GM15510 (cell line): ENCODE results near the gene RNF5.

ENCODE experiments used
- POLR2A ChIP-seq: IDR thresholded peaks from 3 replicates; pipeline ENCODE4 v1.6.1; 2011; ENCODE audit warnings: borderline replicate concordance; ENCODE audit not compliant: insufficient read length; ENCODE audit errors: extremely low read depth

The RNF5 gene

GRCh38 chr6:32190911-32191677 lies 12.9 kb downstream of the RNF5 start:
- TF ChIP-seq POLR2A: no peak

- no peak for TF ChIP-seq POLR2A
These were observed 13.7 kb downstream of the RNF5 start for GRCh38 chr6:32191696-32192607.

- peak; percentile 51 for TF ChIP-seq POLR2A
These were observed 14.4 kb downstream of the RNF5 start, which contains the start of gene GPSM3 for GRCh38 chr6:32192608-32193039. Gene GPSM3, minus strand, starts transcription at chr6:32192643. Its CDS starts 130 bp downstream, at chr6:32192513.

DNA sequence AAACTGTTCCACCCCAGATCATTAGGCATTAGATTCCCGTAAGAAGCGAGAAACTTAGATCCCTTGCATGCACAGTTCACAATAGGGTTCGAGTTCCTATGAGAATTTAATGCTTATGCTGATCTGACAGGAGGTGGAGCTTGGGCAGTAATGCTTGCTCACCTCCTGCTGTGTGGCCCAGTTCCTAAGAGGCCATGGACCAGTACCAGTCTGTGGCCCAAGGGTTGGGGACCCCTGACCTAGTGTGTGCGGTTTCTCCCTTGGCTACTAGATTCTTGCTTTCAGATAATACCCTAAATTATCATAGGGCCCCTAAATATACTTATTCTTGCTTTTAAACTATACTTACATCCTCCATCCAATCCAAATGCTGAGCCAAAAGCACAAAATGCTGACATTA lies 16.2 kb downstream of the RNF5 start:
- TF ChIP-seq POLR2A: no peak

DNA sequence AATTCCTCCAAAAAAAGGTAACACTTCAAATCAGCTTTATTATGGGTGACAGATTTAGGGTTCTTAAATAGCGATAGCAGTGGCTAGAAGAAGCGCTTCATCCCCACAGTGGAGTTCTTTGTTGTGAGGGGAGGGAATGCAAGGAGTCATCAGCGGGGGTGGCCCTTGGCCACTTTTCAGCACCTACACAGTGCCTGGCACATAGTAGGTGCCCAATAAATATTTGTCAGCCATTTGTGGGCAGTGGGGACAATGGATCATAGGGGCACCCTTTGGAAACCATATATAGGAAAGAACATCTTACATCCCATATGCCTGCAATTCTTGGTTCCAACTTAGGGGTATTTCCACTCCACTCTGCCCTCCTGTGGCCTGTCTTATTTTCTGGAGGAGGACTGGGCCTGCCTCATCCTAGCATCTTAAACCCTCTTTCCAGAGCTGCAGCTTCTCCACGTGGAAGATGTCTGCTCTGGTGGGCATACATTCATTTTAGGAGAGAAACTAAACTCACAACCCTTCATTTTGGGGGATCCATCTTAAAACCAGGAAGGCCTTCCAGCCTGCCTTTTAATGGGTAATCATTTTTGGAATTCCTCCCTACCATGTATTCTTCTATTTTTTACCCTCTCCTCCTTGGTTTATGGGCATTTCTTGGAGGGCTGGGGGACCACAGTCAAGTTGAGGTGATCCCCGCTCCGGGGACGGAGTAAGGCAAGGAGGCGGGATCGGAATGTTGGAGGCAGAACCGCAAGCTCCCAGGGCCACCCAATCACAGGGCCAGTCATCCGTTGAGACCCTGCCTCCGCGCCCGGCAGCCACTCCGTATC lies 16.8 kb downstream of the RNF5 start:
- TF ChIP-seq POLR2A: peak; percentile 54

DNA sequence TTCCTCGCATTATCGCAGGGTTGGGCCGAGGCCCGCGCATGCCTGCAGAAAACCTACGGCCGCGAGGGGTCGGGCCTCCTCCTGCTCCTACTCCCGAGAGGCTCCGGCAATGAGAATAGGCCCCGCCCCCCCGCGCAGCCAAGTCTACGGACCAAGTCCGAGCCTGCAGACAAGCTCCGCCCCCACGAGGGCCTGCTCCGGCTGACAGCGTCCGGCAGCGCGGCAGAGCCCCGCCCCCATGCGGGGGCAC lies 17.4 kb downstream of the RNF5 start:
- TF ChIP-seq POLR2A: no peak

GRCh38 chr6:32195902-32196681 lies 17.9 kb downstream of the RNF5 start:
- peak; percentile 93 for TF ChIP-seq POLR2A

DNA sequence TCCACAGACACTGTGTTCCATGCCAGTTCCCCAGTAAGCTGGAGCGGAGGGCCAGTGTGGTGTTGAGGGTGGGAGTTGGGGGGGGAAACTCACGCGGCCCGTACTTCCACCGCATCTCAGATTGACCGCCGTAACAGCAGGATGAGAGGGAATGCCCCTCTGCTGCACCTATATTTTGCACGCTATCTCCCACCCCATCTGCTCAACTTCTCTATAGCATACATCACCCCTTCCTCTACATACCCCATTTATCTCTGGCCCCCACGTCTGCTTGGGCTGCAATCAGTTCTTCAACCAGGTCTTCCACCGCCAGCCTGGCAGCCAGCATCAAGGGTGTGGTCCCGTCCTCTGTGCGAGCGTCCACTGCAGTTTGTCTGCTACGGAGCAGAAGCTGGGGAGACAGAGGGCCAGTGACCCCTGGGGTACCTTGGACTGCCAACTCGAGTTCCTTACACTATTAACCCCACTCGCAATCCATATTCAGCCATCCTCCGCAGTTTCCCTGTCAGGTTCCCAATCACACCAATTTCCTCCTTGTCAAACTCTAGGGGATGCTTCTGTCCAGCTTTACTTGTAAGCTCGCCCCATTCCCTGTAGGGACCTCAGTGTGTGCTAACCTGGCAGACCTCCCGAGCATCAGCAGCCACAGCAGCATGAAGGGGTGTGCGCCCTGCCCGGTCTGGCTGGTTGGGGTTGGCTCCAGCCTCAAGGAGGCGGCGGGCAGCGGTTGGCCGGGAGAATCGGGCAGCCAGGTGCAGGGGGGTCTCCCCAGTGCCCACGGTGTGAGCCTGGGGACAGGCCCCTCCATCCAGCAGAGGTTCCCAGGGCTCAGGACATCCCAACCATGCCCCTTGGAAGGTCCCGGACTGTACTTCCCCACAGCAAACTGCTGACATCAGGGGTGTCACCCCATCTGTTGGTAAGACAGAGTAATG lies 18.7 kb downstream of the RNF5 start:
- TF ChIP-seq POLR2A: no peak

DNA sequence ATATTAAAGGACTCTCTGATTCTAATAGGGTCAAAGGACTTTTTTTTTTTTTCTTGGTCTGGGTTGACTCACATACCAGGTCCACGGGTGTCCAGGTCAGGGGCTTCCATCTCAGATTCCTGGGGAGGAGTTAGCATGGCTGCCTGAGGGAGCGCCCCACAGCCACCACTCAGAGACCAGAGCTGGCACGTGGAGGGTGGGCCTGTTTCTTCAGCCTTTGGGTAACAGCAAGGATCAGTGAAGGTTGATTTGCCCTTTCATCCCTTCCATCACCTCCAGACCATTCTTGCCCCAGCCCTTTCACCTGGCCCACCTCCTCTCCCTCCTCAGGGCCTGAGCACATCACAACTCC lies 20.1 kb downstream of the RNF5 start:
- no peak for TF ChIP-seq POLR2A

DNA sequence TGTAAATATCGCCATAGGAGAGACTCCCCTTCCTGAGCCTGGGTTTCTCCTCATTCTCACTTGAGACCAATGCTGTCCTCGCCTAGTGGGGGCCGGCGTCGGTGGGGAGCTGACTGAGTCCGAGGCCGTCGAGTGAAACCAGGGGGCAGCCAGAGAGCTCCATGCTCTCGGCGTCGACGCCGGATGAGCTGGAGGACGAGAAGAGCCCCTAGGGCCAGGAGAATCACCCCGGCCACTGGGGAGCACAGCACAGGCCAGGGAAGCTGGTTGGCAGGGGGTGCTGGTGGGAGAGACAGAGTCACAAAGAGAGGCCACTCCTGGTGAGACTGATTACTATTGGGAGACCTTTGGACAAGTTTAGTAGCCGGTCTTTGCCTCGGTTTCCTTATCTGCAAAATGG lies 20.7 kb downstream of the RNF5 start:
- no peak for TF ChIP-seq POLR2A

GRCh38 chr6:32200711-32201475 lies 22.7 kb downstream of the RNF5 start:
- no peak for TF ChIP-seq POLR2A

GRCh38 chr6:32202186-32202585 lies 24.0 kb downstream of the RNF5 start:
- no peak for TF ChIP-seq POLR2A
